Glutamatergic neuron (in vitro differentiated cells): ENCODE measurements around the gene FAM83G. TPM values are rescaled to one million over a fixed set of nuclear protein-coding genes. Genes with fewer than 3 reads are reported as not detected.

Source experiments
- DNase-seq: peaks from one replicate; pipeline ENCODE4 v3.0.0; 2022
- H3K27ac Mint-ChIP-seq: one replicate; pipeline ENCODE4 v1.8.0; 2020; ENCODE audit warnings: mild to moderate bottlenecking, mixed read lengths, inconsistent platforms; ENCODE audit not compliant: unreplicated experiment
- H3K27me3 Mint-ChIP-seq: one replicate; pipeline ENCODE4 v1.8.0; 2020; ENCODE audit warnings: mild to moderate bottlenecking, moderate library complexity, mixed read lengths, inconsistent platforms; ENCODE audit not compliant: unreplicated experiment
- H3K36me3 Mint-ChIP-seq: one replicate; pipeline ENCODE4 v1.8.0; 2020; ENCODE audit warnings: mild to moderate bottlenecking, mixed read lengths, inconsistent platforms; ENCODE audit not compliant: unreplicated experiment
- H3K4me1 Mint-ChIP-seq: one replicate; pipeline ENCODE4 v1.8.0; 2020; ENCODE audit warnings: mild to moderate bottlenecking, low read depth, mixed read lengths, inconsistent platforms; ENCODE audit not compliant: unreplicated experiment
- H3K4me3 Mint-ChIP-seq: one replicate; pipeline ENCODE4 v1.8.0; 2020; ENCODE audit warnings: mild to moderate bottlenecking, mixed read lengths, inconsistent platforms; ENCODE audit not compliant: unreplicated experiment
- H3K9me3 Mint-ChIP-seq: one replicate; pipeline ENCODE4 v1.8.0; 2020; ENCODE audit warnings: mild to moderate bottlenecking, moderate library complexity, mixed read lengths, inconsistent platforms; ENCODE audit not compliant: unreplicated experiment
- total RNA-seq: library from RNA; stranded (reverse); fragmentation: NEBNext Ultra II Directional; extraction: Animal tissue kit (Norgen Biotek cat#: 25700); gene quantifications from one replicate; pipeline ENCODE4 v1.2.1, GENCODE V29; 2021; ENCODE audit not compliant: unreplicated experiment
- TF ChIP-seq, protein P1 (sequence below): fragments of 200-600 bp; sonication (generic); IDR thresholded peaks from one replicate; pipeline ENCODE4 v1.5.0; 2021; ENCODE audit not compliant: partially characterized antibody, unreplicated experiment

Gene FAM83G
- total RNA-seq, 1 donor from 2014 or later: 2.0 TPM

- no peak overlapping the region for H3K4me3 Mint-ChIP-seq
- no peak for DNase-seq
- H3K9me3 Mint-ChIP-seq: no peaks in the 10 kb centered on the region
- no peaks in the 10 kb centered on the region for H3K4me1 Mint-ChIP-seq
- no peak overlapping the region for H3K27ac Mint-ChIP-seq
- TF ChIP-seq, protein P1, sequence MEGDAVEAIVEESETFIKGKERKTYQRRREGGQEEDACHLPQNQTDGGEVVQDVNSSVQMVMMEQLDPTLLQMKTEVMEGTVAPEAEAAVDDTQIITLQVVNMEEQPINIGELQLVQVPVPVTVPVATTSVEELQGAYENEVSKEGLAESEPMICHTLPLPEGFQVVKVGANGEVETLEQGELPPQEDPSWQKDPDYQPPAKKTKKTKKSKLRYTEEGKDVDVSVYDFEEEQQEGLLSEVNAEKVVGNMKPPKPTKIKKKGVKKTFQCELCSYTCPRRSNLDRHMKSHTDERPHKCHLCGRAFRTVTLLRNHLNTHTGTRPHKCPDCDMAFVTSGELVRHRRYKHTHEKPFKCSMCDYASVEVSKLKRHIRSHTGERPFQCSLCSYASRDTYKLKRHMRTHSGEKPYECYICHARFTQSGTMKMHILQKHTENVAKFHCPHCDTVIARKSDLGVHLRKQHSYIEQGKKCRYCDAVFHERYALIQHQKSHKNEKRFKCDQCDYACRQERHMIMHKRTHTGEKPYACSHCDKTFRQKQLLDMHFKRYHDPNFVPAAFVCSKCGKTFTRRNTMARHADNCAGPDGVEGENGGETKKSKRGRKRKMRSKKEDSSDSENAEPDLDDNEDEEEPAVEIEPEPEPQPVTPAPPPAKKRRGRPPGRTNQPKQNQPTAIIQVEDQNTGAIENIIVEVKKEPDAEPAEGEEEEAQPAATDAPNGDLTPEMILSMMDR: no peak
- H3K36me3 Mint-ChIP-seq: no peaks in the 10 kb centered on the region
- peaks cover 2% of the 10 kb centered on the region for H3K27me3 Mint-ChIP-seq
Observed at GRCh38 chr17:19002805-19003542, 1.6 kb downstream of the FAM83G start.

- no peak for DNase-seq
- H3K27ac Mint-ChIP-seq: no peak overlapping the region
- peaks cover 2% of the 10 kb centered on the region for H3K27me3 Mint-ChIP-seq
- H3K4me1 Mint-ChIP-seq: no peaks in the 10 kb centered on the region
- no peak overlapping the region for H3K4me3 Mint-ChIP-seq
- H3K9me3 Mint-ChIP-seq: no peaks in the 10 kb centered on the region
- no peaks in the 10 kb centered on the region for H3K36me3 Mint-ChIP-seq
- TF ChIP-seq, protein P1: no peak
Observed at GRCh38 chr17:19001907-19002590, 2.5 kb downstream of the FAM83G start.

DNA sequence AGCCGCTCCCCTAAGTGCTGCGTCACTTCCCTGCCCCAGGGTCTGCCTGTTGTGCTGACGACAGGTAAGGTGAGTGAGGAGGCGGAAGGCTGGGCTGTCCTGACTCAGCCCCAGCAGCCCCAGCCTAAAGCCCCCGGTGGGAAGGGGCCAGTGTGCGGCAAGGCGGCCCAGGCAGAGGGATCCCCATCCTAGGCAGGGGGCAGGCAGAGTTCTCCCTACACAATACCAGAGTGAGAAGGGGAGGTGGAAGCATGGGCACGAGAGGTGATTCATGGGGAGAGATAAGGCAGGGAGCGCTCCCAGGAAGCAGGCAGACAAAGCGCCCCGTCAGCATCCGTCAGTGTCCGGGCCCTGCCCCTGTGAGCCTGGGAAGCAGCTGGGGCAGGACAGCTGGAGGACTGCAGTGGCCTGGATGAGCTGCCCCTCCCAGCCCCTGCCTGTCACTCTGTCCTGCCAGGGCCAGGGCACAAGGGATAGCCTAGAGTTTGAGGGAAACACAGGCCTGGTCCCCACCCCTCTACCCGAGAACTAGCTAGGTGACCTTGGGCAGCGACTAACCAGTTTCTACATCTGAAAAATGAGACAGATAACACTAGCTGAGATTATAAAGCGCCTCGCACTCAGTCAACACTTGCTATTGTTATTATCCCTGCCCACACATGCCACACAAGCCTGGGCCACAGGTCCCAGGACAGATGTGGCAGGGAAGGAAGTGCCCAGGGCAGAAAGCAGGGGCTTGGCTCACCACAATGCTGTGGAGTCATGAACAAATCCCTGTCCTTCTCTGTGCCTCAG, 3.8 kb downstream of the FAM83G start:
- Mint-ChIP-seq H3K27me3 (peaks cover 2% of the 10 kb centered on the region), H3K4me1 (no peaks in the 10 kb centered on the region), H3K9me3 (peaks cover 2% of the 10 kb centered on the region), H3K27ac (peak overlapping the region; percentile 22), H3K36me3 (peaks cover 3% of the 10 kb centered on the region), H3K4me3 (no peak overlapping the region)
- TF ChIP-seq, protein P1: no peak
- DNase-seq: peak; percentile 64

GRCh38 chr17:18999911-19000310, 4.7 kb downstream of the FAM83G start:
- Mint-ChIP-seq H3K4me1 (no peaks in the 10 kb centered on the region), H3K4me3 (no peak overlapping the region), H3K9me3 (peaks cover 2% of the 10 kb centered on the region), H3K36me3 (peaks cover 11% of the 10 kb centered on the region), H3K27ac (no peak overlapping the region), H3K27me3 (peaks cover 2% of the 10 kb centered on the region)
- no peak for DNase-seq
- TF ChIP-seq, protein P1: no peak
